SW480 (cell line): ENCODE results near the gene VWF.
"Not testable (repeated sequence)": the region's sequence is repeated elsewhere in the genome, so short reads cannot be mapped to it uniquely, and the experiment has no call there.

Experiments
- DNase-seq: peaks from one replicate; pipeline ENCODE4 v3.0.0-alpha.2; 2016; ENCODE audit warnings: low spot score

VWF gene

GRCh38 chr12:6145564-6145963, 21.1 kb upstream of the VWF start:
- DNase-seq: no peak

- DNase-seq: no peak
Observed at GRCh38 chr12:6143303-6143675, 18.8 kb upstream of the VWF start.

GRCh38 chr12:6142368-6143302, 18.2 kb upstream of the VWF start:
- not testable (repeated sequence) for DNase-seq

GRCh38 chr12:6141731-6142367, 17.4 kb upstream of the VWF start:
- DNase-seq: not testable (repeated sequence)

GRCh38 chr12:6140651-6141447, 16.4 kb upstream of the VWF start:
- DNase-seq: no peak

GRCh38 chr12:6135071-6135470, 10.6 kb upstream of the VWF start:
- no peak for DNase-seq

GRCh38 chr12:6133642-6134041, 9.2 kb upstream of the VWF start:
- no peak for DNase-seq

GRCh38 chr12:6132496-6132895, 8.0 kb upstream of the VWF start:
- DNase-seq: no peak

- no peak for DNase-seq
Observed at GRCh38 chr12:6125310-6125608, 789 bp upstream of the VWF start.

- DNase-seq: no peak
Observed at GRCh38 chr12:6123258-6123657, 1.2 kb downstream of the VWF start.

- no peak for DNase-seq
Observed at GRCh38 chr12:6122201-6122600, 2.3 kb downstream of the VWF start.

- DNase-seq: no peak
Observed at GRCh38 chr12:6120796-6121473, 3.5 kb downstream of the VWF start.

GRCh38 chr12:6118891-6119568, 5.4 kb downstream of the VWF start:
- no peak for DNase-seq

GRCh38 chr12:6116471-6117021, 7.9 kb downstream of the VWF start:
- DNase-seq: peak; percentile 30

- no peak for DNase-seq
Observed at GRCh38 chr12:6115389-6115788, 9.1 kb downstream of the VWF start.

- no peak for DNase-seq
Observed at GRCh38 chr12:6114476-6114870, 10.0 kb downstream of the VWF start.

- no peak for DNase-seq
Observed at GRCh38 chr12:6113691-6114475, 10.6 kb downstream of the VWF start.

- no peak for DNase-seq
Observed at GRCh38 chr12:6112004-6112403, 12.5 kb downstream of the VWF start.

- DNase-seq: no peak
Observed at GRCh38 chr12:6110006-6110405, 14.5 kb downstream of the VWF start.

- DNase-seq: no peak
Observed at GRCh38 chr12:6106218-6106617, 18.3 kb downstream of the VWF start.

- DNase-seq: no peak
Observed at GRCh38 chr12:6104842-6105241, 19.6 kb downstream of the VWF start.
